Breast epithelium (tissue), 3 donors: ENCODE measurements around the gene INPP5J.

ENCODE experiments used
- POLR2A ChIP-seq: fragments of 450-650 bp; IDR thresholded peaks from one replicate; pipeline ENCODE4 v1.6.1; 2016; ENCODE audit warnings: antibody characterized with exemption, mild to moderate bottlenecking, moderate library complexity
- POLR2AphosphoS5 ChIP-seq, 3 donors: sonication (generic); formaldehyde crosslinking; IDR thresholded peaks; one replicate each; pipeline ENCODE4 v1.6.1; 2017; ENCODE audit warnings: antibody characterized with exemption in 3 of 3
- TF ChIP-seq, protein P1 (sequence below), 3 donors: fragments of 450-650 bp; IDR thresholded peaks; one replicate each; pipeline ENCODE4 v1.5.1; 2016 to 2017; ENCODE audit warnings: antibody characterized with exemption in 3 of 3, mild to moderate bottlenecking in 3 of 3, moderate library complexity in 3 of 3

DNA sequence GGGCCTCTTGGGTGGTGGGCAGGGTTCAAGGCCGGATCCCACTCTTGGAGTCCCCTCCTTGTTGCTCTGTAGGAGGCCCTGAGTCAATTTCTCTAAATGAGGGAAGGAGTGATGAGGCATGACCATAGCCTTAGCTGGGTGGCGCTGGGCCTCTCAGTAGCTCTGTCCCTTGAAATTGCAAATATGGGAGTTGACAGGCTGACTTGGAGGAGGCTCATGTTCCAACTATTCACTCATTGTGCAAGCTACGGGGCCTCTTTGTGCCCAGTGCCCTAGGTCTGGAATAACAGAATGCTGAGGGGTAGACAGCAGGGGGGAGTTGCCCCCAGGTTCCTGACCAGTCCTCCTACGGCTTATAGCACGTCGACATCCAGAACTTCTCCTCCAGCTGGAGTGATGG is 23.4 kb upstream of the INPP5J start:
- TF ChIP-seq, protein P1, sequence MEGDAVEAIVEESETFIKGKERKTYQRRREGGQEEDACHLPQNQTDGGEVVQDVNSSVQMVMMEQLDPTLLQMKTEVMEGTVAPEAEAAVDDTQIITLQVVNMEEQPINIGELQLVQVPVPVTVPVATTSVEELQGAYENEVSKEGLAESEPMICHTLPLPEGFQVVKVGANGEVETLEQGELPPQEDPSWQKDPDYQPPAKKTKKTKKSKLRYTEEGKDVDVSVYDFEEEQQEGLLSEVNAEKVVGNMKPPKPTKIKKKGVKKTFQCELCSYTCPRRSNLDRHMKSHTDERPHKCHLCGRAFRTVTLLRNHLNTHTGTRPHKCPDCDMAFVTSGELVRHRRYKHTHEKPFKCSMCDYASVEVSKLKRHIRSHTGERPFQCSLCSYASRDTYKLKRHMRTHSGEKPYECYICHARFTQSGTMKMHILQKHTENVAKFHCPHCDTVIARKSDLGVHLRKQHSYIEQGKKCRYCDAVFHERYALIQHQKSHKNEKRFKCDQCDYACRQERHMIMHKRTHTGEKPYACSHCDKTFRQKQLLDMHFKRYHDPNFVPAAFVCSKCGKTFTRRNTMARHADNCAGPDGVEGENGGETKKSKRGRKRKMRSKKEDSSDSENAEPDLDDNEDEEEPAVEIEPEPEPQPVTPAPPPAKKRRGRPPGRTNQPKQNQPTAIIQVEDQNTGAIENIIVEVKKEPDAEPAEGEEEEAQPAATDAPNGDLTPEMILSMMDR (IDR thresholded peaks at IDR 0.05): no peak
- TF ChIP-seq POLR2AphosphoS5 (IDR thresholded peaks at IDR 0.05) (no peak), POLR2A (no peak)
